Liver (tissue), 9 donors: ENCODE results near the gene CAP2. TPM values are rescaled to one million over a fixed set of nuclear protein-coding genes. Genes with fewer than 3 reads are reported as not detected.

Source experiments
- DNase-seq: peaks from one replicate; pipeline ENCODE4 v3.0.0-alpha.2; 2017; ENCODE audit warnings: low spot score
- H3K27ac ChIP-seq, 2 donors: one replicate each; pipeline ENCODE4 v1.7.0; 2013; ENCODE audit warnings: inconsistent platforms in 2 of 2, low read length in 2 of 2, control low read depth in 1 of 2, low read depth in 1 of 2, mild to moderate bottlenecking in 1 of 2
- H3K27me3 ChIP-seq, 4 donors: one replicate each; pipeline versions ENCODE4 v1.6.1 to v1.7.0; 2013; ENCODE audit warnings: low read length in 3 of 4, inconsistent platforms in 1 of 4, mild to moderate bottlenecking in 1 of 4, moderate library complexity in 1 of 4; ENCODE audit not compliant: control insufficient read depth in 4 of 4, insufficient read depth in 4 of 4
- H3K36me3 ChIP-seq, 4 donors: one replicate each; pipeline versions ENCODE4 v1.6.1 to v1.7.0; 2013; ENCODE audit warnings: low read length in 3 of 4, mild to moderate bottlenecking in 3 of 4, low read depth in 1 of 4, moderate library complexity in 1 of 4; ENCODE audit not compliant: control insufficient read depth in 4 of 4, insufficient read depth in 3 of 4
- H3K4me1 ChIP-seq, 4 donors: one replicate each; pipeline versions ENCODE4 v1.6.1 to v1.7.0; 2013; ENCODE audit warnings: low read length in 3 of 4, mild to moderate bottlenecking in 3 of 4, moderate library complexity in 1 of 4; ENCODE audit not compliant: control insufficient read depth in 4 of 4, insufficient read depth in 4 of 4
- H3K4me3 ChIP-seq, 3 donors: one replicate each; pipeline versions ENCODE4 v1.6.1 to v1.7.0; 2013; ENCODE audit warnings: low read length in 3 of 3, control low read depth in 1 of 3, low read depth in 1 of 3, mild to moderate bottlenecking in 1 of 3
- H3K9ac ChIP-seq, 2 donors: one replicate each; pipeline ENCODE4 v1.7.0; 2013; ENCODE audit warnings: low read length in 2 of 2, mild to moderate bottlenecking in 2 of 2, moderate library complexity in 2 of 2, control low read depth in 1 of 2, low read depth in 1 of 2
- H3K9me3 ChIP-seq, 4 donors: one replicate each; pipeline versions ENCODE4 v1.6.1 to v1.7.0; 2013; ENCODE audit warnings: low read length in 3 of 4; ENCODE audit not compliant: control insufficient read depth in 4 of 4
- ATF3 ChIP-seq: IDR thresholded peaks from 2 replicates; pipeline ENCODE4 v1.6.1; 2016; ENCODE audit warnings: antibody characterized with exemption
- CTCF ChIP-seq: fragments of 150-350 bp; IDR thresholded peaks from 2 replicates; pipeline ENCODE4 v1.5.1; 2017; ENCODE audit warnings: improper control_type of control experiment, low read depth, low read length; ENCODE audit not compliant: missing input control
- EGR1 ChIP-seq, 2 donors: IDR thresholded peaks; 2 replicates each; pipeline ENCODE4 v1.6.1; 2016 to 2018; ENCODE audit warnings: antibody characterized with exemption in 2 of 2, low read depth in 2 of 2
- FOXA1 ChIP-seq: IDR thresholded peaks from 2 replicates; pipeline ENCODE4 v1.6.1; 2016; ENCODE audit warnings: antibody characterized with exemption
- FOXA2 ChIP-seq: IDR thresholded peaks from 2 replicates; pipeline ENCODE4 v1.6.1; 2016; ENCODE audit warnings: antibody characterized with exemption
- GABPA ChIP-seq, 2 donors: IDR thresholded peaks in 1 of 2; conservative IDR thresholded peaks in 1 of 2; 2 replicates each; pipeline ENCODE4 v1.6.1; 2016; ENCODE audit warnings: antibody characterized with exemption in 2 of 2, mild to moderate bottlenecking in 1 of 2, moderate library complexity in 1 of 2
- HNF4A ChIP-seq, 2 donors: conservative IDR thresholded peaks; 2 replicates each; pipeline ENCODE4 v1.6.1; 2016; ENCODE audit warnings: antibody characterized with exemption in 2 of 2, mild to moderate bottlenecking in 2 of 2
- HNF4G ChIP-seq: IDR thresholded peaks from 2 replicates; pipeline ENCODE4 v1.6.1; 2016; ENCODE audit warnings: antibody characterized with exemption
- JUND ChIP-seq, 2 donors: IDR thresholded peaks; 2 replicates each; pipeline ENCODE4 v1.6.1; 2016; ENCODE audit warnings: antibody characterized with exemption in 2 of 2
- MAX ChIP-seq: IDR thresholded peaks from 2 replicates; pipeline ENCODE4 v1.6.1; 2016; ENCODE audit warnings: antibody characterized with exemption
- NR2F2 ChIP-seq: IDR thresholded peaks from 2 replicates; pipeline ENCODE4 v1.6.1; 2016; ENCODE audit warnings: antibody characterized with exemption
- RAD21 ChIP-seq, 2 donors: IDR thresholded peaks; 2 replicates each; pipeline ENCODE4 v1.6.1; 2016; ENCODE audit warnings: antibody characterized with exemption in 2 of 2, mild to moderate bottlenecking in 2 of 2
- REST ChIP-seq: IDR thresholded peaks from 2 replicates; pipeline ENCODE4 v1.6.1; 2016; ENCODE audit warnings: antibody characterized with exemption, mild to moderate bottlenecking
- RXRA ChIP-seq, 2 donors: IDR thresholded peaks; 2 replicates each; pipeline ENCODE4 v1.6.1; 2017 to 2018; ENCODE audit warnings: antibody characterized with exemption in 2 of 2, mild to moderate bottlenecking in 1 of 2
- SP1 ChIP-seq: IDR thresholded peaks from 2 replicates; pipeline ENCODE4 v1.6.1; 2018; ENCODE audit warnings: antibody characterized with exemption, mild to moderate bottlenecking
- TAF1 ChIP-seq: conservative IDR thresholded peaks from 2 replicates; pipeline ENCODE4 v1.6.1; 2016; ENCODE audit warnings: antibody characterized with exemption, mild to moderate bottlenecking
- YY1 ChIP-seq: IDR thresholded peaks from 2 replicates; pipeline ENCODE4 v1.6.1; 2016; ENCODE audit warnings: antibody characterized with exemption, mild to moderate bottlenecking
- ZBTB33 ChIP-seq: IDR thresholded peaks from 2 replicates; pipeline ENCODE4 v1.6.1; 2016; ENCODE audit warnings: antibody characterized with exemption
- whole genome bisulfite sequencing: extraction: QIAGEN DNeasy Blood & Tissue Kit; methylation state at CpG from one replicate; pipeline ENCODE4 v1.1.7; 2013; 5-methylcytosine and 5-hydroxymethylcytosine counted together
- polyA plus RNA-seq, 2 donors: library from polyadenylated mRNA; stranded (reverse) in 1 of 2; unstranded in 1 of 2; fragments of 200-250 nt in 1 of 2; fragments of >200 nt in 1 of 2; fragmentation: Nextera tagmentation in 1 of 2; extraction: Ambion mirVana in 1 of 2; gene quantifications; one replicate each; pipeline versions ENCODE4 v1.2.1 to v1.2.3, GENCODE V29; 2013 to 2015
- total RNA-seq, 2 donors: library from RNA; depleted of rRNA; stranded (reverse); fragments of >200 nt; gene quantifications; one replicate each; pipeline ENCODE4 v1.2.3, GENCODE V29; 2014
- donor health status: healthy.
- donor health status: healthy.
- donor health status: healthy.
- donor health status: healthy.
- donor health status: healthy.

CAP2 gene
- total and polyA plus RNA-seq, 4 donors = 1.2 to 6.4 (median 2.5) TPM

GRCh38 chr6:17475606-17476244, 82.3 kb downstream of the CAP2 start:
- 94% methylated on average over 4 of the region's 4 CpGs for WGBS
- Histone ChIP-seq H3K4me3 (no peak overlapping the region), H3K9ac (no peak overlapping the region), H3K4me1 (peaks cover 0 to 3% (median 0%) of the 10 kb centered on the region in 4 donors), H3K27me3 (no peaks in the 10 kb centered on the region), H3K27ac (no peak overlapping the region), H3K9me3 (no peaks in the 10 kb centered on the region), H3K36me3 (peaks cover 0 to 1% (median 0%) of the 10 kb centered on the region in 4 donors)
- TF ChIP-seq SP1 (no peak), TAF1 (no peak), MAX (no peak), FOXA1 (no peak), REST (no peak), ATF3 (no peak), FOXA2 (no peak), RAD21 (IDR thresholded peaks at IDR 0.05) (no peak), HNF4A (conservative IDR thresholded peaks at IDR 0.05) (no peak), RXRA (IDR thresholded peaks at IDR 0.05) (no peak), HNF4G (no peak), YY1 (no peak), CTCF (no peak), EGR1 (IDR thresholded peaks at IDR 0.05; ENCODE audit: low read depth in 2 of 2) (no peak), JUND (IDR thresholded peaks at IDR 0.05) (no peak), NR2F2 (no peak), ZBTB33 (no peak), GABPA (IDR thresholded peaks at IDR 0.05 in 1 of 2, conservative IDR thresholded peaks at IDR 0.05 in 1 of 2) (no peak)
- no peak for DNase-seq
